Measurements from ENCODE around the gene RAD51B. TPM values are rescaled to one million over a fixed set of nuclear protein-coding genes. Genes with fewer than 3 reads are reported as not detected.
"Not testable (repeated sequence)": the region's sequence is repeated elsewhere in the genome, so short reads cannot be mapped to it uniquely, and the experiment has no call there.

RAD51B gene
- total RNA-seq, 1 donor from 2014 or later: 3.8 TPM

GRCh38 chr14:68211421-68211820 is 391.8 kb downstream of the RAD51B start:
- intact Hi-C loops (cut with DNase I): no loop called here
- no peak for DNase-seq (ENCODE audit: low spot score)

GRCh38 chr14:68211886-68212285 is 392.3 kb downstream of the RAD51B start:
- intact Hi-C loops (cut with DNase I): no loop called here
- no peak for DNase-seq (ENCODE audit: low spot score)

- intact Hi-C loops (cut with DNase I): no loop called here
- DNase-seq (ENCODE audit: low spot score): no peak
Observed at GRCh38 chr14:68212361-68212760, 392.8 kb downstream of the RAD51B start.

- intact Hi-C loops (cut with DNase I): no loop called here
- DNase-seq (ENCODE audit: low spot score): no peak
Observed at GRCh38 chr14:68214431-68214830, 394.9 kb downstream of the RAD51B start.

- no peak for DNase-seq (ENCODE audit: low spot score)
- intact Hi-C loops (cut with DNase I): no loop called here
Observed at GRCh38 chr14:68215629-68216028, 396.1 kb downstream of the RAD51B start.

GRCh38 chr14:68216079-68216478 is 396.5 kb downstream of the RAD51B start:
- intact Hi-C loops (cut with DNase I): no loop called here
- DNase-seq (ENCODE audit: low spot score): no peak

GRCh38 chr14:68216957-68217356 is 397.4 kb downstream of the RAD51B start:
- no peak for DNase-seq (ENCODE audit: low spot score)
- intact Hi-C loops (cut with DNase I): no loop called here

GRCh38 chr14:68217791-68218340 is 398.3 kb downstream of the RAD51B start:
- intact Hi-C loops (cut with DNase I): no loop called here
- no peak for DNase-seq (ENCODE audit: low spot score)

- no peak for DNase-seq (ENCODE audit: low spot score)
- intact Hi-C loops (cut with DNase I): no loop called here
Observed at GRCh38 chr14:68219407-68219806, 399.8 kb downstream of the RAD51B start.

GRCh38 chr14:68221046-68221445 is 401.5 kb downstream of the RAD51B start:
- DNase-seq (ENCODE audit: low spot score); intact Hi-C loops (cut with DNase I): not testable (repeated sequence)

- intact Hi-C loops (cut with DNase I): no loop called here
- no peak for DNase-seq (ENCODE audit: low spot score)
Observed at GRCh38 chr14:68222154-68222553, 402.6 kb downstream of the RAD51B start.

- no peak for DNase-seq (ENCODE audit: low spot score)
- intact Hi-C loops (cut with DNase I): no loop called here
Observed at GRCh38 chr14:68222726-68223125, 403.1 kb downstream of the RAD51B start.

GRCh38 chr14:68223631-68224030 is 404.1 kb downstream of the RAD51B start:
- no peak for DNase-seq (ENCODE audit: low spot score)
- intact Hi-C loops (cut with DNase I): no loop called here

- no peak for DNase-seq (ENCODE audit: low spot score)
- intact Hi-C loops (cut with DNase I): no loop called here
Observed at GRCh38 chr14:68225321-68225720, 405.7 kb downstream of the RAD51B start.

- intact Hi-C loops (cut with DNase I): no loop called here
- no peak for DNase-seq (ENCODE audit: low spot score)
Observed at GRCh38 chr14:68226523-68226922, 406.9 kb downstream of the RAD51B start.

- DNase-seq (ENCODE audit: low spot score): no peak
- intact Hi-C loops (cut with DNase I): no loop called here
Observed at GRCh38 chr14:68228656-68229055, 409.1 kb downstream of the RAD51B start.

- intact Hi-C loops (cut with DNase I): loop anchor here (5.0 kb wide), 1 partner anchor 287 kb away; no protein-coding TSS in a partner anchor
- no peak for DNase-seq (ENCODE audit: low spot score)
Observed at GRCh38 chr14:68229423-68230100, 410.0 kb downstream of the RAD51B start.

- no peak for DNase-seq (ENCODE audit: low spot score)
- intact Hi-C loops (cut with DNase I): loop anchor here (5.0 kb wide), 1 partner anchor 288 kb away; no protein-coding TSS in a partner anchor
Observed at GRCh38 chr14:68230202-68230949, 410.8 kb downstream of the RAD51B start.

GRCh38 chr14:68230950-68231717 is 411.6 kb downstream of the RAD51B start:
- DNase-seq (ENCODE audit: low spot score): no peak
- intact Hi-C loops (cut with DNase I): loop anchor here (5.0 kb wide), 1 partner anchor 289 kb away; no protein-coding TSS in a partner anchor

- no peak for DNase-seq (ENCODE audit: low spot score)
- intact Hi-C loops (cut with DNase I): loop anchor here (5.0 kb wide), 1 partner anchor 290 kb away; no protein-coding TSS in a partner anchor
Observed at GRCh38 chr14:68231898-68232297, 412.3 kb downstream of the RAD51B start.
